Loucy (cell line): ENCODE measurements around the gene VHLL.
"Not testable (repeated sequence)": the region's sequence is repeated elsewhere in the genome, so short reads cannot be mapped to it uniquely, and the experiment has no call there.

Source experiments
- H2AFZ ChIP-seq: fragments of 200-600 bp; sonication (generic); 2 replicates; pipeline ENCODE4 v1.6.0; 2016; ENCODE audit warnings: antibody characterized with exemption, mild to moderate bottlenecking, low read length, moderate library complexity
- H3F3A ChIP-seq: fragments of 200-600 bp; 2 replicates; pipeline ENCODE4 v1.6.0; 2016; ENCODE audit warnings: antibody characterized with exemption, low read depth, mild to moderate bottlenecking
- H3K27me3 ChIP-seq: fragments of 200-600 bp; sonication (generic); 2 replicates; pipeline ENCODE4 v1.6.1; 2014; ENCODE audit warnings: low read length, mild to moderate bottlenecking; ENCODE audit not compliant: insufficient read depth, poor library complexity, severe bottlenecking
- H3K36me3 ChIP-seq: fragments of 200-600 bp; sonication (generic); 2 replicates; pipeline ENCODE4 v1.6.1; 2016; ENCODE audit warnings: low read length; ENCODE audit not compliant: insufficient read depth
- H3K4me1 ChIP-seq: fragments of 200-600 bp; sonication (generic); 2 replicates; pipeline ENCODE4 v1.5.1; 2014; ENCODE audit warnings: low read length, mild to moderate bottlenecking; ENCODE audit not compliant: insufficient read depth, poor library complexity, severe bottlenecking
- H3K4me2 ChIP-seq: fragments of 200-600 bp; sonication (generic); 2 replicates; pipeline ENCODE4 v1.6.0; 2014; ENCODE audit warnings: antibody characterized with exemption, low read length, low read depth, mild to moderate bottlenecking; ENCODE audit not compliant: poor library complexity, severe bottlenecking
- H3K4me3 ChIP-seq: fragments of 200-600 bp; sonication (generic); 2 replicates; pipeline ENCODE4 v1.5.1; 2014; ENCODE audit warnings: low read length, mild to moderate bottlenecking, mixed read lengths; ENCODE audit not compliant: poor library complexity, severe bottlenecking
- H3K79me2 ChIP-seq: fragments of 200-600 bp; sonication (generic); 2 replicates; pipeline ENCODE4 v1.6.1; 2014; ENCODE audit warnings: low read length; ENCODE audit not compliant: insufficient read depth
- H3K9ac ChIP-seq: fragments of 200-600 bp; sonication (generic); 2 replicates; pipeline ENCODE4 v1.6.0; 2014; ENCODE audit warnings: mild to moderate bottlenecking, low read depth, low read length, moderate library complexity; ENCODE audit not compliant: poor library complexity, severe bottlenecking
- H3K9me2 ChIP-seq: fragments of 200-600 bp; sonication (generic); replicated peaks from 2 replicates; pipeline ENCODE4 v1.6.1; 2016; ENCODE audit warnings: low read depth, low read length, mixed read lengths
- H3K9me3 ChIP-seq: fragments of 200-600 bp; sonication (generic); 2 replicates; pipeline ENCODE4 v1.6.1; 2014; ENCODE audit warnings: mild to moderate bottlenecking, antibody characterized with exemption, low read length, low read depth; ENCODE audit not compliant: insufficient read depth
- H4K20me1 ChIP-seq: fragments of 200-600 bp; sonication (generic); 2 replicates; pipeline ENCODE4 v1.6.0; 2014; ENCODE audit warnings: antibody characterized with exemption, low read length, mild to moderate bottlenecking; ENCODE audit not compliant: insufficient read depth, poor library complexity, severe bottlenecking
- CTCF ChIP-seq: fragments of 200-600 bp; sonication (generic); conservative IDR thresholded peaks from 2 replicates; pipeline ENCODE4 v1.5.1; 2014; ENCODE audit warnings: mild to moderate bottlenecking, antibody characterized with exemption, low read length
- EZH2phosphoT487 ChIP-seq: fragments of 200-600 bp; IDR thresholded peaks from 2 replicates; pipeline ENCODE4 v1.6.1; 2018; ENCODE audit warnings: antibody characterized with exemption, mild to moderate bottlenecking, moderate library complexity, borderline replicate concordance

The VHLL gene

GRCh38 chr1:156298852-156299357, at the start of gene VHLL:
Gene VHLL (minus strand): TSS chr1:156299307. CDS start chr1:156299189, 118 bp downstream.
- H3K9ac ChIP-seq: no peak within 1 kb of the TSS
- H3K79me2 ChIP-seq: 0 out of 2 replicates have a peak, but pooled peaks cover 4% of the 10 kb centered on the region
- H3K4me3 ChIP-seq: no peak within 1 kb of the TSS
- H3K27me3 ChIP-seq: no peaks in the 10 kb centered on the region
- H3K4me1 ChIP-seq: peaks cover 8% of the 10 kb centered on the region
- H3K4me2 ChIP-seq: no peak within 1 kb of the TSS
- no peaks in the 10 kb centered on the region for H3K36me3 ChIP-seq
- no peaks in the 10 kb centered on the region for H3F3A ChIP-seq
- no peaks in the 10 kb centered on the region for H3K9me2 ChIP-seq
- H2AFZ ChIP-seq: no peak within 1 kb of the TSS
- TF ChIP-seq EZH2phosphoT487: no peak
- TF ChIP-seq CTCF: no peak
- H4K20me1 ChIP-seq: no peaks in the 10 kb centered on the region
- H3K9me3 ChIP-seq: no peaks in the 10 kb centered on the region

GRCh38 chr1:156347331-156347730, 48.2 kb upstream of the VHLL start:
- no peak overlapping the region for H3K4me2 ChIP-seq
- no peaks in the 10 kb centered on the region for H3K9me2 ChIP-seq
- no peaks in the 10 kb centered on the region for H3K27me3 ChIP-seq
- H3K9ac ChIP-seq: no peak overlapping the region
- no peaks in the 10 kb centered on the region for H3K4me1 ChIP-seq
- H3K36me3 ChIP-seq: no peaks in the 10 kb centered on the region
- no peak overlapping the region for H2AFZ ChIP-seq
- no peak overlapping the region for H3K4me3 ChIP-seq
- H4K20me1 ChIP-seq: no peaks in the 10 kb centered on the region
- H3K9me3 ChIP-seq: no peaks in the 10 kb centered on the region
- H3F3A ChIP-seq: no peaks in the 10 kb centered on the region
- no peak for TF ChIP-seq EZH2phosphoT487
- TF ChIP-seq CTCF: no peak
- no peaks in the 10 kb centered on the region for H3K79me2 ChIP-seq

GRCh38 chr1:156346636-156347035, 47.5 kb upstream of the VHLL start:
- Histone ChIP-seq H3K27me3 (no peaks in the 10 kb centered on the region), H3K36me3 (no peaks in the 10 kb centered on the region), H3F3A (no peaks in the 10 kb centered on the region), H2AFZ (no peak overlapping the region), H3K9ac (no peak overlapping the region), H3K9me2 (no peaks in the 10 kb centered on the region), H3K79me2 (no peaks in the 10 kb centered on the region), H3K4me2 (no peak overlapping the region), H3K4me1 (no peaks in the 10 kb centered on the region), H4K20me1 (no peaks in the 10 kb centered on the region), H3K9me3 (no peaks in the 10 kb centered on the region), H3K4me3 (no peak overlapping the region)
- no peak for TF ChIP-seq EZH2phosphoT487
- TF ChIP-seq CTCF: no peak

- not testable (repeated sequence) for H4K20me1 ChIP-seq, H3K79me2 ChIP-seq, H3K4me3 ChIP-seq, H3K27me3 ChIP-seq, H3K9me2 ChIP-seq, H3K9me3 ChIP-seq, H3K9ac ChIP-seq, H2AFZ ChIP-seq, H3F3A ChIP-seq, H3K4me1 ChIP-seq, H3K4me2 ChIP-seq, H3K36me3 ChIP-seq
These were observed 46.9 kb upstream of the VHLL start for GRCh38 chr1:156346035-156346434.
